Measurements from ENCODE around the gene FUT3.
"Not testable (repeated sequence)": the region's sequence is repeated elsewhere in the genome, so short reads cannot be mapped to it uniquely, and the experiment has no call there.

- not testable (repeated sequence) for TF ChIP-seq POLR2A, POLR2AphosphoS5, TAF1, POU2F2, SPI1 (IDR thresholded peaks at IDR 0.05; ENCODE audit: low read depth, low read length)
These were observed 32.1 kb upstream of the FUT3 start for GRCh38 chr19:5883157-5883873.
